SK-N-SH (cell line): ENCODE measurements around the gene EVA1A. TPM values are rescaled to one million over a fixed set of nuclear protein-coding genes. Genes with fewer than 3 reads are reported as not detected.

Experiments
- CTCF ChIA-PET: fragments of 300-600, 350-600 bp; formaldehyde crosslinking; extraction: SDS; loops from one replicate; lab custom pipeline; 2021; lab: Yijun Ruan, JAX
- POLR2A ChIA-PET: fragments of 350-600 bp; sonication (Branson Sonifier 250); formaldehyde crosslinking; extraction: SDS; loops from one replicate; lab custom pipeline; 2020; ENCODE audit warnings: antibody characterized with exemption, inconsistent platforms; lab: Yijun Ruan, JAX
- DNase-seq: peaks from one replicate; pipeline ENCODE4 v3.0.0; 2012
- H2AFZ ChIP-seq: fragments of 200-600 bp; sonication (generic); 2 replicates; pipeline ENCODE4 v1.8.1; 2016; ENCODE audit warnings: antibody characterized with exemption, mild to moderate bottlenecking, low read depth
- H3F3A ChIP-seq: fragments of 200-600 bp; sonication (generic); replicated peaks from 2 replicates; pipeline ENCODE3; 2016; ENCODE audit warnings: antibody characterized with exemption, mild to moderate bottlenecking; ENCODE audit not compliant: insufficient read depth
- H3K27ac ChIP-seq, 2 experiments: fragments of 200-500 bp in 1 of 2; fragments of 200-600 bp in 1 of 2; sonication (Bioruptor generic) in 1 of 2; sonication (generic), shearing (Covaris generic) in 1 of 2; 2 replicates each; pipeline versions ENCODE4 v1.5.1 to v1.6.1; 2014 to 2016; ENCODE audit warnings: low read depth in 2 of 2, inconsistent platforms in 1 of 2, low read length in 1 of 2, mild to moderate bottlenecking in 1 of 2, mixed read lengths in 1 of 2
- H3K27me3 ChIP-seq: fragments of 200-600 bp; sonication (generic), shearing (Covaris generic); 2 replicates; pipeline ENCODE4 v1.6.1; 2016; ENCODE audit warnings: mixed run types; ENCODE audit not compliant: insufficient read depth
- H3K36me3 ChIP-seq, 2 experiments: fragments of 200-500 bp in 1 of 2; fragments of 200-600 bp in 1 of 2; sonication (Bioruptor generic) in 1 of 2; sonication (generic) in 1 of 2; replicated peaks in 1 of 2; 2 replicates each; pipeline versions ENCODE3 to v1.5.1; 2014 to 2016; ENCODE audit warnings: low read length in 1 of 2, mild to moderate bottlenecking in 1 of 2; ENCODE audit not compliant: insufficient read depth in 2 of 2, control insufficient read depth in 1 of 2
- H3K4me1 ChIP-seq, 2 experiments: fragments of 200-500 bp in 1 of 2; fragments of 200-600 bp in 1 of 2; sonication (Bioruptor generic) in 1 of 2; sonication (generic), shearing (Covaris generic) in 1 of 2; 2 replicates each; pipeline versions ENCODE4 v1.5.1 to v1.6.1; 2014 to 2016; ENCODE audit warnings: low read depth in 1 of 2, low read length in 1 of 2, mixed run types in 1 of 2; ENCODE audit not compliant: insufficient read depth in 2 of 2, control insufficient read depth in 1 of 2
- H3K4me2 ChIP-seq: fragments of 200-600 bp; sonication (generic), shearing (Covaris generic); 2 replicates; pipeline ENCODE4 v1.6.1; 2017; ENCODE audit warnings: mixed run types
- H3K4me3 ChIP-seq, 2 experiments: fragments of 200-500 bp in 1 of 2; fragments of 200-600 bp in 1 of 2; sonication (Bioruptor generic) in 1 of 2; sonication (generic), shearing (Covaris generic) in 1 of 2; 2 replicates each; pipeline versions ENCODE4 v1.5.1 to v1.8.1; 2014 to 2016; ENCODE audit warnings: low read depth in 2 of 2, inconsistent platforms in 1 of 2, low read length in 1 of 2, mild to moderate bottlenecking in 1 of 2, mixed read lengths in 1 of 2, moderate library complexity in 1 of 2
- H3K79me2 ChIP-seq: fragments of 200-600 bp; sonication (generic); 2 replicates; pipeline ENCODE4 v1.8.1; 2017; ENCODE audit warnings: mild to moderate bottlenecking; ENCODE audit not compliant: insufficient read depth
- H3K9ac ChIP-seq: fragments of 200-600 bp; sonication (generic); 2 replicates; pipeline ENCODE4 v1.6.1; 2017; ENCODE audit warnings: mixed run types
- H3K9me2 ChIP-seq: fragments of 200-600 bp; sonication (generic); 2 replicates; pipeline ENCODE4 v1.6.1; 2017; ENCODE audit warnings: mixed run types
- H3K9me3 ChIP-seq: fragments of 200-600 bp; sonication (generic); 2 replicates; pipeline ENCODE4 v1.6.1; 2017; ENCODE audit warnings: mixed run types, mild to moderate bottlenecking, moderate library complexity
- H4K20me1 ChIP-seq: fragments of 200-600 bp; sonication (generic); 2 replicates; pipeline ENCODE4 v1.6.1; 2017; ENCODE audit warnings: mild to moderate bottlenecking, mixed run types; ENCODE audit not compliant: insufficient read depth
- ELF1 ChIP-seq: IDR thresholded peaks from 2 replicates; pipeline ENCODE4 v1.4.0; 2012
- EP300 ChIP-seq, 2 experiments: IDR thresholded peaks; 2 replicates each; pipeline versions ENCODE4 v1.4.0 to v1.6.1; 2012; ENCODE audit warnings: borderline replicate concordance in 1 of 2, low read depth in 1 of 2, low read length in 1 of 2
- FOXJ3 ChIP-seq: sonication (generic); formaldehyde crosslinking; IDR thresholded peaks from 2 replicates; pipeline ENCODE4 v1.5.1; 2020; ENCODE audit warnings: mild to moderate bottlenecking, missing genetic modification reagents
- GABPA ChIP-seq: IDR thresholded peaks from 2 replicates; pipeline ENCODE4 v1.4.0; 2012; ENCODE audit warnings: low read depth, mild to moderate bottlenecking
- GATA2 ChIP-seq: sonication (generic); formaldehyde crosslinking; IDR thresholded peaks from 2 replicates; pipeline ENCODE4 v1.5.0; 2020; ENCODE audit warnings: mild to moderate bottlenecking, missing genetic modification reagents
- IRF3 ChIP-seq: fragments of 150-350 bp; IDR thresholded peaks from 2 replicates; pipeline ENCODE4 v1.6.1; 2016; ENCODE audit warnings: mild to moderate bottlenecking, low read depth, low read length
- MAX ChIP-seq: IDR thresholded peaks from 2 replicates; pipeline ENCODE4 v1.4.0; 2012; ENCODE audit warnings: low read depth
- MEF2A ChIP-seq: IDR thresholded peaks from 2 replicates; pipeline ENCODE4 v1.4.0; 2012; ENCODE audit warnings: low read depth, borderline replicate concordance
- MXI1 ChIP-seq: IDR thresholded peaks from 2 replicates; pipeline ENCODE4 v1.6.1; 2012; ENCODE audit warnings: mild to moderate bottlenecking, low read depth, low read length, improper control_type of control experiment
- NFIC ChIP-seq: IDR thresholded peaks from 2 replicates; pipeline ENCODE4 v1.4.0; 2012; ENCODE audit warnings: borderline replicate concordance
- NRF1 ChIP-seq: IDR thresholded peaks from 2 replicates; pipeline ENCODE4 v1.6.1; 2012; ENCODE audit warnings: low read depth, mild to moderate bottlenecking, low read length
- RAD21 ChIP-seq: IDR thresholded peaks from 2 replicates; pipeline ENCODE4 v1.6.1; 2012; ENCODE audit warnings: mild to moderate bottlenecking, low read length
- RCOR1 ChIP-seq: fragments of 150-350 bp; IDR thresholded peaks from 2 replicates; pipeline ENCODE4 v1.6.1; 2017; ENCODE audit warnings: antibody characterized with exemption, low read length
- REST ChIP-seq: IDR thresholded peaks from 2 replicates; pipeline ENCODE4 v1.6.1; 2012; ENCODE audit warnings: mild to moderate bottlenecking, low read depth, low read length, moderate library complexity
- SIN3A ChIP-seq: IDR thresholded peaks from 2 replicates; pipeline ENCODE4 v1.6.1; 2012; ENCODE audit warnings: low read depth, mild to moderate bottlenecking, low read length, moderate library complexity, borderline replicate concordance
- TAF1 ChIP-seq: IDR thresholded peaks from 2 replicates; pipeline ENCODE4 v1.6.1; 2012; ENCODE audit warnings: low read depth, mild to moderate bottlenecking, low read length, moderate library complexity, borderline replicate concordance
- TEAD4 ChIP-seq: IDR thresholded peaks from 2 replicates; pipeline ENCODE4 v1.4.0; 2012; ENCODE audit warnings: mild to moderate bottlenecking, borderline replicate concordance; ENCODE audit not compliant: insufficient read depth
- USF1 ChIP-seq: IDR thresholded peaks from 2 replicates; pipeline ENCODE4 v1.4.0; 2012; ENCODE audit warnings: low read depth, borderline replicate concordance
- YY1 ChIP-seq: IDR thresholded peaks from 2 replicates; pipeline ENCODE4 v1.4.0; 2012; ENCODE audit warnings: low read depth, mild to moderate bottlenecking
- ZBTB33 ChIP-seq: IDR thresholded peaks from 2 replicates; pipeline ENCODE4 v1.4.0; 2012; ENCODE audit warnings: low read depth, borderline replicate concordance
- WGBS: methylation state at CpG from one replicate; pipeline ENCODE4 v1.1.6; 2017; ENCODE audit warnings: low lambda C conversion rate; 5-methylcytosine and 5-hydroxymethylcytosine counted together
- polyA plus RNA-seq, 3 experiments: library from polyadenylated mRNA; depleted of rRNA; stranded (reverse); fragments of >200 nt; gene quantifications; 2 replicates each; pipeline ENCODE4 v1.2.3, GENCODE V29; 2012

The EVA1A gene
- polyA plus RNA-seq, 1 of the 3 experiments (the other 2 are of a cell fraction): 93.0 TPM

- POLR2A ChIA-PET: no interaction called here
- H3K36me3 ChIP-seq: peaks cover 0 to 5% of the 10 kb centered on the region in 2 experiments
- H2AFZ ChIP-seq: no peak overlapping the region
- H4K20me1 ChIP-seq: no peaks in the 10 kb centered on the region
- no peak for TF ChIP-seq GATA2 (CRISPR knock-in tag)
- TF ChIP-seq ELF1: no peak
- TF ChIP-seq FOXJ3 (CRISPR knock-in tag): no peak
- no peak for TF ChIP-seq YY1
- TF ChIP-seq SIN3A: no peak
- TF ChIP-seq ZBTB33: no peak
- TF ChIP-seq GABPA: no peak
- TF ChIP-seq IRF3: no peak
- no peak for TF ChIP-seq NFIC
- TF ChIP-seq TEAD4: no peak
- no peak for TF ChIP-seq RCOR1
- TF ChIP-seq MEF2A: no peak
- TF ChIP-seq EP300 (IDR thresholded peaks at IDR 0.05; ENCODE audit: borderline replicate concordance in 1 of 2, low read depth in 1 of 2, low read length in 1 of 2): no peak
- TF ChIP-seq USF1: no peak
- TF ChIP-seq MXI1: no peak
- TF ChIP-seq TAF1: no peak
- no peak for TF ChIP-seq MAX
- no peak for TF ChIP-seq RAD21
- TF ChIP-seq REST: no peak
- TF ChIP-seq NRF1: no peak
- TF ChIP-seq, all 33 proteins: peak for 0
- CTCF ChIA-PET: interaction anchor here (5.2 kb wide), 1 partner anchor 10 kb away, joined by 26 read pairs; no protein-coding TSS in a partner anchor
- Histone ChIP-seq H3K4me3 (no peak overlapping the region), H3K9me3 (peaks cover 8% of the 10 kb centered on the region; the same call in 1 of the 2 replicates), H3K79me2 (no peaks in the 10 kb centered on the region), H3K4me2 (no peak overlapping the region), H3K27me3 (no peaks in the 10 kb centered on the region), H3K9me2 (no peaks in the 10 kb centered on the region), H3F3A (no peaks in the 10 kb centered on the region), H3K27ac (no peak overlapping the region), H3K4me1 (no peaks in the 10 kb centered on the region), H3K9ac (no peak overlapping the region)
- DNase-seq: no peak
- 86% methylated on average over 2 of the region's 2 CpGs for WGBS
Observed at GRCh38 chr2:75454241-75454620, 106.5 kb downstream of the EVA1A start.
